Stimulated activated CD8-positive, alpha-beta memory T cell treated with anti-CD3 and anti-CD28 coated beads, Interleukin-7, amount 100 ng/mL, for 4 hours (primary cell): ENCODE results near the gene SNRNP25.

Experiments
- DNase-seq, 2 donors: peaks; one replicate each; pipeline ENCODE4 v3.0.0-alpha.2; 2020; ENCODE audit warnings: low read depth in 2 of 2

SNRNP25 gene

GRCh38 chr16:77273-77806 is 23.7 kb downstream of the SNRNP25 start:
- no peak for DNase-seq

DNA sequence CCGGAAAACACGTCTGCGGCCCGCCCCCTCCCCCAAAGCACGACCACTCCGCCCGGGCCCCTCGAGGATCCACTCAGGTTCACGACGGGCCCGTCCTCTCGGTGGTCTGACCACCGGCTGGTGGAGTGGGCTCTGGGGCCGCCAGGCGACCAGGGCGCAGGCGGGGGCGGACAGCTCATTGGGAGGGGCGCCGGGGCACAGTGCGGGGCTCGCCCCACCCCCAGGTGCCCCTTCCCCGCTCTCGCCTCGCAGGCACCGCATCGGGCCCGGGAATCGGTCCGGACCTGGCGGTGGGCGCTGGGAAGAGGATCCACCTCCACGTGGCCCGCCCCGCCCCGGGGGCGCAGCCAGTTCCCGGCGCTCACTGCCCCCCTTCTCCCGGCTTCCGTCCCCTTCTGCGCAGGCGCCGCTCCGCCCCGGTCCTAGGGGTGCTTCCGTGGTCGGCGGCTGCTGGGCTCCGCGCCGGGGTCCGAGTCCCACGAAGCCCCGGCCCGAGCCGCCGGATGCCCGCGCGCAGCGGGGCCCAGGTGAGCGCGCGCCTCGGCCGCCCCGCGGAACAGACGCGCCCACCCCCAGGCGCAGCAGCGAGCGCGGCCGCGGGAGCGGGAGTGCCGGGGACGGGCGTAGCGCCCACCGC is 24.3 kb downstream of the SNRNP25 start, which contains the start of gene MPG:
TSS of gene MPG (plus strand) at position 419 of the 637 bp plus-strand sequence. CDS start at position 504, 85 bp downstream.
- peak; percentile 64 to 80 for DNase-seq

DNA sequence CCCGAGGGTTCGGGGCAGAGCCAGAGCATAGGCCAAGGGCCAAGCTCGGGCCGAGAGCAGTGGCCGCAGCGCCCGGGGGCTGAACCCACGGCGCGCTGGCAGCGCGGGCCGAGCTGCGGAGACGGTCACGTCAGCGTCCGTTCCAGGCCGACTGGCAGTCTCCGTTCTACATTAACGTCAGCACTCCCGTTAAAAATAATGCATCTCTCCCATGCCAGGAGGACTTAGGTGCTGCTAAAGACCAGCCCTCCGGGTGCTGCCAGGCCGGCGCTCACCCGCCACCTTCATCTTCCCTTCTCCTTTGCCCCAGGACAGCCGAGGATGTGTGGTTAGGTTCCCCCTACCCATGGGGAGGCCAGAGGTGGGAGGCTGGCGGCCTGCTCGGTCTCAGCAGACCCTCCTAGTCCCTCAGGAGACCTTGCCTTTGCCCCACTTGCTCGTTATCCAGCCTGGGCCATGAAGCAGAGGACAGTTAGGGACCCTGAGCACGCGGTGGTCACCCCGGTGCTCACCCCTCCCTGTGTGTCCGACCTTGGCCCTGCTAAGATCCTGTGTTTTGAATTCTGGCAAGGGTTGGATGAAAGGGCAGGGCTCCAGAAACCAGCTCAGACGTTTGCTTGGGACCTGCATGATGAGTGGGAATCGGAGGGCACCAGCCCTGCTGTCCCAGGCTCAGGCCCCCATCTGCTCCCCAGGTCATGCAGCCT is 25.0 kb downstream of the SNRNP25 start:
- DNase-seq: no peak

GRCh38 chr16:79151-80054 is 25.8 kb downstream of the SNRNP25 start:
- DNase-seq: no peak

- DNase-seq: no peak
Observed at GRCh38 chr16:83060-83603, 29.5 kb downstream of the SNRNP25 start.

GRCh38 chr16:83781-84615 is 30.4 kb downstream of the SNRNP25 start:
- DNase-seq: no peak

- peak; percentile 56 to 65 for DNase-seq
Observed at GRCh38 chr16:84718-85406, 31.2 kb downstream of the SNRNP25 start.

DNA sequence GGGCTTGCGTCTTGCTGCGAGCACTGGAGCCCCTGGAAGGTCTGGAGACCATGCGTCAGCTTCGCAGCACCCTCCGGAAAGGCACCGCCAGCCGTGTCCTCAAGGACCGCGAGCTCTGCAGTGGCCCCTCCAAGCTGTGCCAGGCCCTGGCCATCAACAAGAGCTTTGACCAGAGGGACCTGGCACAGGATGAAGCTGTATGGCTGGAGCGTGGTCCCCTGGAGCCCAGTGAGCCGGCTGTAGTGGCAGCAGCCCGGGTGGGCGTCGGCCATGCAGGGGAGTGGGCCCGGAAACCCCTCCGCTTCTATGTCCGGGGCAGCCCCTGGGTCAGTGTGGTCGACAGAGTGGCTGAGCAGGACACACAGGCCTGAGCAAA is 31.8 kb downstream of the SNRNP25 start:
- no peak for DNase-seq

DNA sequence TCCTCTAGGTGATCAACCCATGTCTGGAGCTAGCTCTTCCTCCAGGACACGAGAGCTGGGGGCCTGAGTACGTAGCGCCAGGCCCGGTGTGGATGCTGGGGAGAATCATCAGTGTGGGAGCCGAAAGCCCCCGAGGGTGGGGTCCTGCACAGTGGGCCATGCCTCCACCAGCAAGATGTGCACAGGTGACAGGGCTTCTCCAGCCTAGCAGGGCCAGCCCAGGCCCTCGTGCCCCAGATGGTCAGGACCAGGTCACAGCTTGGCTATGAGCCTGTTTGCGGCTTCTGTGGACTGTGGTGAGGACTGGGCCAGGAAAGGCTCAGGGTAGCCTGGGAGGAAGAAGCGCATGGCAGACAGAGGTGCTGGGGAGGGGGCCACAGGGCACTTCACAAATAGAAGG is 32.2 kb downstream of the SNRNP25 start:
- no peak for DNase-seq

- no peak for DNase-seq
Observed at GRCh38 chr16:86483-86952, 32.9 kb downstream of the SNRNP25 start.

DNA sequence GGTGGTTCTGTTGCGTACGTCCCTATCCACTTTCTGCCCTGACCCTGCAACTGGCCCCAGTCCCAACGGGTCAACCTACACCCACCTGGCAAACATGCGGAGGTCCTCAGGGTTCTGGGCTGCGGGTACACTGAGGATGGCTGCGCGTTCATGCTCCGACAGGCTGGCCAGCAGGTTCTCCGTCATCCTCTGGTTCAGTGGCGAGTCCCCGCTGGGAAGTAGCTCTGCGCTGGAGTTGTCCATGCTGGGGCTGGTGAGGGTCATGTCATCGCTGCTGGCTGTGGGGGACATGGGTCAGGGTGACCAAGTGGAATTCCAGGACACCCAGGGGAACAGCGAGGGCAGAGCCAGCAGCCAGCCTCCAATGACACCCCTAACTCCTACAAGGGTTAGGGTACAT is 35.0 kb downstream of the SNRNP25 start:
- no peak for DNase-seq

DNA sequence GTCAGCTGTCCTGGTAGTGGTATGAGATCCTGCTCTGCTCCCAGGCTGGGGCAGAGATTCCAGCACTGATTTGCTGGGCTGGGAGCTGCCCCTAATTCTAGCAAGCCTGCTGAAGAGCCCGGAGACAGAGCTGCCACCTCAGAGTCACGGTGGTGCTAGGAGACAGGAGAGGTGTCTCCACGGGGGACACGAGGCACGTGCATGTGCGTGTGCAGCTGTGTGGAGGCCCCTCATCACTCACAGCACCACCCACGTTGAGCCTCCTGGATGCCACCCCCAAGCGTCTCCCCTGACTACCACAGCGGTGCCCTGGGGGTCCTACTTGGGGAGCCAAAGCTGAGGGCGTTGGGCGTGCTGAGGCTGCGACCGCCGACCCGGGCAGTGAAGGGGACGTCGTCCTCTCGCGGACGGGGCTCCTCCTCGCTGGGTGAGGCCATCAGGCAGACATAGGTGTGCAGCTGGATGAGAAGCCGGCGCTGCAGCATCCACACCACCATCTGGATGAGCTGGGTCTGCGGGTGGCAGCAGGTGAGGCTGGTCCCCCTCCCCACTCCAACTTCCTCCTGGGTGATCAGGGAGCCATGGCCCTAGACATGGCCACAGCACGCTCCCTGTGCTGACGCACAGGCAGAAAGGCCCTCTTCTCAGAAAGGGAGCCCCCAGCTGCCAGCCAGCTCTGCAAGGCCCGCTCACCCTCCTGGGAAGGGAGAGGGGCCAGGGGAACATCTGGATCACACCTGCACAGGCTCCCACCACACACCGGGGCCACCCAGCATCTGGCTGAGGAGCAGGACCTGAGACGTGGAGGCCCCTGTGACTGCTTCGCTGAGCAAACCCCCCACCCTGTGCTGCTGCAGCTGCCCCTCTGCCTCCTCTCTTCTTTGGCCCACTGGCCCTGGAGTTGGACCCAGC is 36.0 kb downstream of the SNRNP25 start:
- no peak for DNase-seq

- no peak for DNase-seq
Observed at GRCh38 chr16:91484-91883, 37.9 kb downstream of the SNRNP25 start.

DNA sequence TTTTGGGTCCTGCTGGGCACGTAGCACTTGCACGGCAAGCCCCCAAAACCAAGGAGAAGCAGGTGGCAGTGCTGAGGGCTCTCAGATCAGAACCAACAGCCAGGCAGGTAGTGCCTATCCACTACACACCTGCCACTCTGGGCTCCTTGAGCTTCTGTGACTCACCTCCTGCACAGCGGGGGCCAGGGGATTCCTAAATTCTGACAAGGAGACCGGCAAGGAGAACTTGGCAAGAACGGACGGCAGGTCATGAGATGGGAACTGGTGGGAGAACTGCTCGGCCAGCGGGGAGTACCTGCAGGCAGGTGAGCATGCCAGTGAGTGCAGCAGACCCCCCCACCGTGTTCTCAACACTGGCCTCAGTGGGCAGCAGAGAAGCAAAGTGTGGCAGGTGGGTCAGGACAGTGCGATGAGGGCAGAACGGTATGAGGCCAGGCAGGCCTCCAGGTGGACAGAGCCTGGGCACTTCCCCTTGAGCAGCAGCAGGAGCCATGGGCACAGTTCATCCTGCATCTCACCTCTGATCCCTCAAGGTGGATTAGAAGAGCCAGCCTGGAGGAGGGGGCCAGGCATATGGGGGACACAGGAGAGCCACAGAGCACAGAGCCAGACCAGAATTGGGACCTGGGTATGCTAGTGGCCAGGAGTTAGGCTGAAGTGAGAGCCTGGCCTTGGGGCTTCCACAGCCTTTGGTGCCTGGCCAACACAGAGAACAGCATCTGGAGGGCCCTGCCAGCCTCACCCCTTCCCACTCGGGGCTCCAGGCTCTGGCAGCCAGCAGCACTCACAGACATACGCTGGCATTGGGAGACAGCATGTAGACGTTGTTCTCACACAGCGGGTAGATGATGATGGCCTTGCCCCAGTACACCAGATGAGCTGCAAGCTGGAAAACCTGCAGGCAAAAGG is 39.1 kb downstream of the SNRNP25 start:
- no peak for DNase-seq

- DNase-seq: no peak
Observed at GRCh38 chr16:94918-95265, 41.3 kb downstream of the SNRNP25 start.

DNA sequence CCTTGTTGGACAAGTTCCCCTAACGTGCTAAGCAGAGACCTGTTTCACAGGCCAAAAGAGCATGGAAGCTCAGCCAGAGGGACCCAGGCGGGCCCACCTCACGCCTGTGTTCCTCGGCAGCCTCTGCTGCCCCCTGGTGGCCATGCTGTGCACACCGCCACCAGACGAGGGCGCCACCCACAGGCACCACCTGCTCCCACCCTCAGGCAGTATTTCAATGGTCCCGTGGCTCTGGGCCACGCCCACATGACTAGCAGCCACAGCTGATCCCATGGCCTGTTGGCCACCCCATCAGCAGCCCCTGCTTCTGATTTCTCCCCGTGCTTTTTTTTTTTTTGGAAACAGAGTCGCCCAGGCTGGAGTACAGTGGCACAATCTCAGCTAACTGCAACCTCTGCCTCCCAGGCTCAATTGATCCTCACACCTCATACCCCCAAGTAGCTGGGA is 43.3 kb downstream of the SNRNP25 start:
- peak; percentile 75 to 81 for DNase-seq

- DNase-seq: no peak
Observed at GRCh38 chr16:97822-98221, 44.2 kb downstream of the SNRNP25 start.

DNA sequence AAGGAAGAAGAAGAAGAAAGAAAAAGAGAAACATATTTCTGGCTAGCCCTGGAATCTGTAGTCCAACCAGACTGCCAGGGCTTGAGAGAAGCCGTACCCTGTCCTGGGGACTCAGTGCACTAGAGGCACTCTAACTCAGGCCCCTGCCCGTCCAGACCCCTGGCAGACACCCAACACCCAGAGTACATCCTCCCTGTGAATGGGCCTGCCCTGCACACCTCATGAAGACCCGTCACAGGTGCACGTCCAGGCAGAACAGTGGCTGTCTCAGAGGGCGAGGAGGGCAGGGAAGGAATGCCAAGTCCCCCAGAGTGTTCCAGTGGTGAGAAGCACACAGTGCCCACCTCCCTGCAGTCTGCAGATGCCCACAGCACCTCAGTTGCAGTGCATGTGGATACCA is 47.4 kb downstream of the SNRNP25 start:
- no peak for DNase-seq
